ENCODE data around the gene PTPRA.

PTPRA gene

GRCh38 chr20:2887715-2888114 is 14.4 kb downstream of the PTPRA start:
- H3K4me2 ChIP-seq (ENCODE audit: insufficient read depth, low read length, poor library complexity, severe bottlenecking) = no peak overlapping the region
- peaks cover 9% of the 10 kb centered on the region for H3K79me1 ChIP-seq (ENCODE audit: low read depth, low read length)
- no peak overlapping the region for H3K14ac ChIP-seq (ENCODE audit: low read length)
- no peak overlapping the region for H2AK5ac ChIP-seq (ENCODE audit: low read depth, low read length)
- H2BK15ac ChIP-seq (ENCODE audit: low read length) = no peak overlapping the region
- H2BK12ac ChIP-seq (ENCODE audit: low read length) = no peak overlapping the region
- no peak overlapping the region for H3K9ac ChIP-seq (ENCODE audit: low read depth, low read length, poor library complexity)
- no peaks in the 10 kb centered on the region for H3K4me1 ChIP-seq (ENCODE audit: control insufficient read depth in 2 of 2, insufficient read depth in 1 of 2, low read depth in 1 of 2, low read length in 2 of 2)
- H3K27ac ChIP-seq (replicated peaks; ENCODE audit: low read length) = no peak overlapping the region
- no peak overlapping the region for H2BK120ac ChIP-seq (ENCODE audit: low read depth, low read length)
- H3K18ac ChIP-seq (ENCODE audit: low read length) = no peak overlapping the region
- no peak for DNase-seq (ENCODE audit: low spot score)
- H3K9me3 ChIP-seq (replicated peaks in 1 of 2; ENCODE audit: control insufficient read depth in 2 of 2, insufficient read depth in 1 of 2, low read depth in 1 of 2, low read length in 2 of 2) = no peaks in the 10 kb centered on the region
- no peak overlapping the region for H3K4me3 ChIP-seq (ENCODE audit: low read length in 2 of 2)
- H4K8ac ChIP-seq (ENCODE audit: low read depth, low read length) = no peak overlapping the region
- H2BK5ac ChIP-seq (ENCODE audit: low read length) = no peak overlapping the region
- H3K23ac ChIP-seq (ENCODE audit: low read depth, low read length, poor library complexity) = no peak overlapping the region
- no CpG with 5 or more reads among the region's 3 CpGs for WGBS, 2 donors (ENCODE audit: extremely low coverage in 2 of 2, insufficient read length in 2 of 2, insufficient replicate concordance in 1 of 2)
- H4K91ac ChIP-seq (ENCODE audit: low read depth, low read length, poor library complexity) = no peak overlapping the region
- peaks cover 0 to 40% of the 10 kb centered on the region in 2 donors for H3K36me3 ChIP-seq (replicated peaks in 1 of 2; ENCODE audit: control insufficient read depth in 2 of 2, insufficient read depth in 2 of 2, low read length in 2 of 2)
- H3K27me3 ChIP-seq (ENCODE audit: control insufficient read depth in 3 of 3, insufficient read depth in 3 of 3, low read depth in 1 of 3, low read length in 3 of 3) = no peaks in the 10 kb centered on the region
- H3K4ac ChIP-seq (ENCODE audit: low read length) = no peak overlapping the region
- H2AFZ ChIP-seq (ENCODE audit: low read length) = no peak overlapping the region

- H3K23ac ChIP-seq (ENCODE audit: low read depth, low read length, poor library complexity) = no peak overlapping the region
- no peak overlapping the region for H3K9ac ChIP-seq (ENCODE audit: low read depth, low read length, poor library complexity)
- no CpG with 5 or more reads among the region's 4 CpGs for WGBS, 2 donors (ENCODE audit: extremely low coverage in 2 of 2, insufficient read length in 2 of 2, insufficient replicate concordance in 1 of 2)
- no peaks in the 10 kb centered on the region for H3K4me1 ChIP-seq (ENCODE audit: control insufficient read depth in 2 of 2, insufficient read depth in 1 of 2, low read depth in 1 of 2, low read length in 2 of 2)
- H3K27me3 ChIP-seq (ENCODE audit: control insufficient read depth in 3 of 3, insufficient read depth in 3 of 3, low read depth in 1 of 3, low read length in 3 of 3) = no peaks in the 10 kb centered on the region
- H2BK15ac ChIP-seq (ENCODE audit: low read length) = no peak overlapping the region
- no peak overlapping the region for H3K18ac ChIP-seq (ENCODE audit: low read length)
- H2BK5ac ChIP-seq (ENCODE audit: low read length) = no peak overlapping the region
- no peak overlapping the region for H3K27ac ChIP-seq (replicated peaks; ENCODE audit: low read length)
- no peak overlapping the region for H3K4me2 ChIP-seq (ENCODE audit: insufficient read depth, low read length, poor library complexity, severe bottlenecking)
- H3K4ac ChIP-seq (ENCODE audit: low read length) = no peak overlapping the region
- no peak overlapping the region for H4K91ac ChIP-seq (ENCODE audit: low read depth, low read length, poor library complexity)
- no peak overlapping the region for H2AFZ ChIP-seq (ENCODE audit: low read length)
- no peak overlapping the region for H2AK5ac ChIP-seq (ENCODE audit: low read depth, low read length)
- H3K9me3 ChIP-seq (replicated peaks in 1 of 2; ENCODE audit: control insufficient read depth in 2 of 2, insufficient read depth in 1 of 2, low read depth in 1 of 2, low read length in 2 of 2) = peaks cover 0 to under 1% of the 10 kb centered on the region in 2 donors
- H3K4me3 ChIP-seq (ENCODE audit: low read length in 2 of 2) = no peak overlapping the region
- peaks cover 7% of the 10 kb centered on the region for H3K79me1 ChIP-seq (ENCODE audit: low read depth, low read length)
- no peak overlapping the region for H4K8ac ChIP-seq (ENCODE audit: low read depth, low read length)
- no peak overlapping the region for H2BK12ac ChIP-seq (ENCODE audit: low read length)
- no peak overlapping the region for H2BK120ac ChIP-seq (ENCODE audit: low read depth, low read length)
- no peak overlapping the region for H3K14ac ChIP-seq (ENCODE audit: low read length)
- peaks cover 0 to 36% of the 10 kb centered on the region in 2 donors for H3K36me3 ChIP-seq (replicated peaks in 1 of 2; ENCODE audit: control insufficient read depth in 2 of 2, insufficient read depth in 2 of 2, low read length in 2 of 2)
- DNase-seq (ENCODE audit: low spot score) = no peak
These were observed 15.1 kb downstream of the PTPRA start for GRCh38 chr20:2888224-2888955.

- no CpG with 5 or more reads among the region's 1 CpG for WGBS, 2 donors (ENCODE audit: extremely low coverage in 2 of 2, insufficient read length in 2 of 2, insufficient replicate concordance in 1 of 2)
- H3K4me3 ChIP-seq (ENCODE audit: low read length in 2 of 2) = no peak overlapping the region
These were observed 15.9 kb downstream of the PTPRA start for GRCh38 chr20:2889209-2889608.

GRCh38 chr20:2889797-2890196 is 16.5 kb downstream of the PTPRA start:
- Histone ChIP-seq H3K9me3 (replicated peaks in 1 of 2; ENCODE audit: control insufficient read depth in 2 of 2, insufficient read depth in 1 of 2, low read depth in 1 of 2, low read length in 2 of 2) (peaks cover 2 to 11% of the 10 kb centered on the region in 2 donors), H2BK12ac (ENCODE audit: low read length) (no peak overlapping the region), H3K18ac (ENCODE audit: low read length) (no peak overlapping the region), H2BK120ac (ENCODE audit: low read depth, low read length) (no peak overlapping the region), H3K27ac (replicated peaks; ENCODE audit: low read length) (no peak overlapping the region), H3K27me3 (ENCODE audit: control insufficient read depth in 3 of 3, insufficient read depth in 3 of 3, low read depth in 1 of 3, low read length in 3 of 3) (no peaks in the 10 kb centered on the region), H3K79me1 (ENCODE audit: low read depth, low read length) (peaks cover 9% of the 10 kb centered on the region), H3K23ac (ENCODE audit: low read depth, low read length, poor library complexity) (no peak overlapping the region), H2BK5ac (ENCODE audit: low read length) (no peak overlapping the region), H3K14ac (ENCODE audit: low read length) (no peak overlapping the region), H3K9ac (ENCODE audit: low read depth, low read length, poor library complexity) (no peak overlapping the region), H2AK5ac (ENCODE audit: low read depth, low read length) (no peak overlapping the region), H4K8ac (ENCODE audit: low read depth, low read length) (no peak overlapping the region), H3K4me1 (ENCODE audit: control insufficient read depth in 2 of 2, insufficient read depth in 1 of 2, low read depth in 1 of 2, low read length in 2 of 2) (no peaks in the 10 kb centered on the region), H2BK15ac (ENCODE audit: low read length) (no peak overlapping the region), H2AFZ (ENCODE audit: low read length) (no peak overlapping the region), H3K36me3 (replicated peaks in 1 of 2; ENCODE audit: control insufficient read depth in 2 of 2, insufficient read depth in 2 of 2, low read length in 2 of 2) (peaks cover 0 to 29% of the 10 kb centered on the region in 2 donors), H3K4me3 (ENCODE audit: low read length in 2 of 2) (no peak overlapping the region), H3K4me2 (ENCODE audit: insufficient read depth, low read length, poor library complexity, severe bottlenecking) (no peak overlapping the region), H3K4ac (ENCODE audit: low read length) (no peak overlapping the region), H4K91ac (ENCODE audit: low read depth, low read length, poor library complexity) (no peak overlapping the region)
- WGBS, 2 donors (ENCODE audit: extremely low coverage in 2 of 2, insufficient read length in 2 of 2, insufficient replicate concordance in 1 of 2) = no CpG with 5 or more reads among the region's 3 CpGs
- no peak for DNase-seq (ENCODE audit: low spot score)

More at GRCh38 chr20:2889209-2889608, 15.9 kb downstream of the PTPRA start:
- DNase-seq (ENCODE audit: low spot score) = no peak
- Histone ChIP-seq H2AK5ac (ENCODE audit: low read depth, low read length) (no peak overlapping the region), H3K18ac (ENCODE audit: low read length) (no peak overlapping the region), H3K79me1 (ENCODE audit: low read depth, low read length) (peaks cover 8% of the 10 kb centered on the region), H2AFZ (ENCODE audit: low read length) (no peak overlapping the region), H3K27ac (replicated peaks; ENCODE audit: low read length) (no peak overlapping the region), H3K9me3 (replicated peaks in 1 of 2; ENCODE audit: control insufficient read depth in 2 of 2, insufficient read depth in 1 of 2, low read depth in 1 of 2, low read length in 2 of 2) (peaks cover under 1 to 7% of the 10 kb centered on the region in 2 donors), H2BK120ac (ENCODE audit: low read depth, low read length) (no peak overlapping the region), H3K23ac (ENCODE audit: low read depth, low read length, poor library complexity) (no peak overlapping the region), H2BK15ac (ENCODE audit: low read length) (no peak overlapping the region), H3K14ac (ENCODE audit: low read length) (no peak overlapping the region), H3K4me2 (ENCODE audit: insufficient read depth, low read length, poor library complexity, severe bottlenecking) (no peak overlapping the region), H4K8ac (ENCODE audit: low read depth, low read length) (no peak overlapping the region), H3K4ac (ENCODE audit: low read length) (no peak overlapping the region), H3K4me1 (ENCODE audit: control insufficient read depth in 2 of 2, insufficient read depth in 1 of 2, low read depth in 1 of 2, low read length in 2 of 2) (no peaks in the 10 kb centered on the region), H2BK5ac (ENCODE audit: low read length) (no peak overlapping the region), H2BK12ac (ENCODE audit: low read length) (no peak overlapping the region), H3K27me3 (ENCODE audit: control insufficient read depth in 3 of 3, insufficient read depth in 3 of 3, low read depth in 1 of 3, low read length in 3 of 3) (no peaks in the 10 kb centered on the region), H4K91ac (ENCODE audit: low read depth, low read length, poor library complexity) (no peak overlapping the region), H3K9ac (ENCODE audit: low read depth, low read length, poor library complexity) (no peak overlapping the region), H3K36me3 (replicated peaks in 1 of 2; ENCODE audit: control insufficient read depth in 2 of 2, insufficient read depth in 2 of 2, low read length in 2 of 2) (peaks cover 0 to 30% of the 10 kb centered on the region in 2 donors)
